Fibroblast of skin of left quadriceps (primary cell): ENCODE data around the gene CD81.
A peak's percentile ranks its signal among the peaks of the same experiment; 100 is the strongest.

Experiments
- DNase-seq, 2 experiments: peaks; one replicate each; pipeline ENCODE4 v3.0.0-alpha.2; 2013; ENCODE audit warnings: low read depth in 2 of 2

CD81 gene

DNA sequence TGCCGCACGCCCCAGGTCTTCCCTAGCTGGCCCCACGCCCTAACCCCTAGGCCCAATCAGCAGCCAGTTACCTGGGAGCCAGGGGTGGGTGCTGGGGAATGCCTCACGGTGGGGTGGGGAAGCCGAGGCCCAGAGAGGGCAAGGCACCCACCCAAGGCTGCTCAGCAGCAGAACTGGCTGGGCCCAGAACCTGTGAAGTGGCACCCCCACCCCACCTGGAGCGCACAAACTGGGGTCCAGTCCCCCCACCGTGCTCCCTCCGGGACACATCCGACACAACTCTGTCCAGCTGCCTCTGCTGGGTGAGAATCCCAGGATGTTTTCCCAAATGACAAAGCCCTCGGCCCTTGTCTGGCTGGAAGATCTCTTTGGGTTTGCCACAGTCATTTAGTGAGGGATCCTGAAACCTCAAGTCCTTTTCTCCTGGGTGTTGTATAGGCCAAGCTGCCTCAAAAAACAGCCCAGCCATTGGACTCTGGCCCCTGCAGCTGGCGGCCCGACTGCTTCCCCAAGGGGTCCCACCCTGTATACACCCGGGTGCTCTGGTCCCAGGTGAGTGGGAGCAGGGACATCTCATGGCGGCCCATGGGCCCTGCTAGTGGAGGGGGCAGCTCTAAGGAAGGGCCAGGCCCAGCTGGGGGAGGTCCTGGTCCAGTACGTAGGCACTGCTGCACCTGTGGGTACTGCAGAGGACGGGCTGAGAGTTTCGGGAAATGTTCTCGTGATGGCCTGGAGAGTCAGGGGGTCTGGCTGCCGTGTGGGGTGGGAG is 44.3 kb downstream of the CD81 start:
- DNase-seq, result no peak

DNA sequence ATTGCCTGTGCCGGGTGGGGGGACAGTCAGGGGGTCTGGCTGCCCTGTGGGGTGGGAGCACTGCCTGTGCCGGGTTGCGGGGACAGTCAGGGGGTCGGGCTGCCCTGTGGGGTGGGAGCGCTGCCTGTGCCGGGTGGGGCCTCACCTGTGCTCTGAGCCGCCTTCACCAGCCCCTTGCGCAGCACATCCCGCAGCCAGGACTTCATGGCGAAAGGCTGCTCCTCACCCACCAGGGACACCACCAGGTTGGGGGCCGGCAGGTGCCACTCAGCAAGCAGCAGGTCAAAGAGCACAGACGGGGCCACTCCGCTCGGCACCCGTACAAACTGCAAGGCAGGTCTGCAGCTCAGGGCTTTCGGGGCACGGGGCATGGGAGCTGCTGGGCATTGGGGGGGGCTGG is 44.9 kb downstream of the CD81 start:
- no peak for DNase-seq

GRCh38 chr11:2422461-2423156 is 45.5 kb downstream of the CD81 start:
- DNase-seq, result no peak

DNA sequence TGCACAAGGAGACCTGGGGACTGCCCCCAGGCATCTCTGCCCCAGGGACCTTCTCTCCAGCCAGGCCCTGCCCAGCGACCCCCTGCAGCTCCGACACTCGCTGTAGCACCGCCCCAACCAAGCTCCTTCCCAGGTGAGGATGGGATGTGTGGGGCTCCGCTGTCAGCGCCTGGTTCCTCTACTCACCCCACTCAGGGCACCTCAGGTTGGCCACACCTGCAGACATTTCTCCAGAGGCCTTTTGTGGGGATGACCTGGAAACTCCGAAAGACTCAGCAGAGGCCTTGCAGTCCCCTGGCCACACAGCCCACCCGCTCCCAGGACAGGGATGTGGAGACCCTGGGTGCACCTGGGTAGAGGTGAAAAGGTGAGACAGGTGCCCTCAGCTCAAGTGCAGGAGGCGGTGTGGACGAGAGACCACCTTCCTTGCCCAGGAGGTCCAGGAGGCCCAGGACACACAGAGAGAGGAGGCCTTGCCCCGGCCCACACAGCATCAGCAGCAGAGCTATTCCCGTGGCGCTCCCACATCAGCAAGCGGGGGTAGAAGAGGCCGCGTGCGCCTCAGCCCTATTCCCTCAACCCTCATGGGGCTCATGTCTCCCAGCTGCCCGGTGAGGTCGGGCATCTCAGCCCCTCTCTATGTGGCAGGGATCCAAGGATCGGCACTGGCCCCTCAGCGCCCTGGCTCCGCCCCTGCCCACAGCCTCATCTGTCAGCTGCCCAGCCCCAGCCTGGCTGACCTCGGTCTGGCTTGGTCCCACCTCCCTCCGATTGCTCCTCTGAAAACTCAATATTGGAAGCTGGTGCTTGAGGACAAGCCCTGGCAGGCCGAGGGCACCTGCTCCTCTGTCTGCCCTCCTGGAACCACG is 46.3 kb downstream of the CD81 start:
- DNase-seq, result no peak

DNA sequence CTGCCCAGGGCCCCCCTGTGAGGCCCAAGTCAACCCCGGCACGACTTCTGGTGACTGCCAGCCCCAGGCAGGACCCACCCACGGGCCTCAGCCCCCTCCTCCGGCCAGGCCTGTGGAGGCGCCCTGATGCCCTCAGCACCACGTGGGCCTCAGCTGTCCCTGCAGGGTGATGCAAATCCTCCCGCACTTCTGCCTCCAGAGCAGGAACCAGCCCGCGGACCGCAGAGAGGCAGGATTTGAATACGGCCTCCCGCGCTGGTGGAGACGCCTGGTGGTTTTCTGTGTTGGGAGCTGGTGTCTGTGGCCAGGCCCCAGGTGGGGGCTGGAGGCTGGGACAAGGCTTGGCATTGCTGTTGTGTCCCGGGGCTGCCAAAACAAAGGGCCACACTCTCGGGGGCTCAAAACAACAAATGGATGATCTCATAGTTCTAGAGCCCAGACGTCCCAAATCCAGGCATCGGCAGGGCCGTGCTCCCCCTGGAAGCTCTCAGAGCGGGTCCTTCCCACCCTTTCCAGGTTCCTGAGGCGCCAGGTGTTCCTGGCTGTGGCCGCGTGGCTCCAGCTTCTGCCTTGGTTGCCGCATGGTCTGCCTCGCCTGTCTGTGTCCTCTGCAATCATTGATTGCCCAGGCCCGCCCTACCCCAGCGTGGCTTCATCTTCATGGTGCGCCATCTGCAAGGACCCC is 47.8 kb downstream of the CD81 start:
- DNase-seq, result no peak

DNA sequence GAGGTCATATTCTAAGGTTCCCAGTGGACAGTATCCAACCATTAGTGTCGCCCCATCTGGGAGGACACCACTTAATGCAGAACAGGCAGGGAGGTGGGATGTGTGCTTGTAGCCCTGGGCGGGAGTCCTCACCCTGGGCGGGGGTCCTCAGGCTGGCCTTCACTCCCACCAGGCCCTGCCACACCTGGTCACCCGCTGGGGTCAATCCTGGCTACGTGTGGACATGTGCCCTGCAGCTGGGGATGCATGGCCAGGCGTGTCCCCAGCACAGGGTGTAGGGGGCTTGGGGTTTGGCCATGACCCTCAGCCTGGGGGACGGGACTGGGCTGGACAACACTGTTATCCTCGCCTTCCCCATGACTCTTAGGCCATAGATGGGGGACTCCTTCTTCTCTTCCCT is 48.4 kb downstream of the CD81 start:
- no peak for DNase-seq

- no peak for DNase-seq
Measured at GRCh38 chr11:2426221-2426620, 49.1 kb downstream of the CD81 start.

GRCh38 chr11:2426826-2427521 is 49.9 kb downstream of the CD81 start:
- no peak for DNase-seq

DNA sequence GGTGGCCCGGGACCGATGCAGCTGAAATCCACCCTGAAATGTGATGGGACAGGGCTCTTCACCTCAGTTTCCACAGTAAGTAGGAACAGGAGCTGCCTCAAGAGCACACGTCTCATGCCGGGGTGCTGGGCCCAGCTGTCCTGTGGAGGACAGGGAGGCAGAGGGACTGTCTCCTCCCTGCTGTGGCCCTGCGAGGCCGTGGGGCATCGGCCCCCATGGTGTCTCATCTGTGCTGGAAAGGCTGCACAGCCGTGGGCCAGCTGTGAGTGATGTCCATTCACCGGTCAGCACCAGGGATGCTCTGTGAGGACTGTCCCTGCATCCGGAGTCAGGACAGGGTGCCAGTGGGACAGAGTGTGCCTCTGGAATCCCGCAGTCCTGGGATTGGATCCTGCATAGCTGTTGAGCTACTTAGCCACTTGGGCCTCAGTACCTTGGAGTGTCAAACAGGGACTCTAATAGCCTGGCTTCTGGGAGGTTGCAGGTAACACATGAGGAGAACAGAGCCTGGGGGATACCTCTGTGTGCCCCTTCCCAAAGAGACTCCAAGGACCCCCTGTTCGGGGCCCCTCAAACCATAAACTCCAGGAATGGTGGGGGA is 50.7 kb downstream of the CD81 start:
- no peak for DNase-seq

- DNase-seq, result peak; percentile 5 to 6
Measured at GRCh38 chr11:2428322-2428795, 51.2 kb downstream of the CD81 start.

- DNase-seq, result no peak
Measured at GRCh38 chr11:2431395-2431794, 54.3 kb downstream of the CD81 start.

- DNase-seq, result no peak
Measured at GRCh38 chr11:2432171-2432621, 55.1 kb downstream of the CD81 start.

- DNase-seq, result no peak
Measured at GRCh38 chr11:2432628-2433071, 55.5 kb downstream of the CD81 start.

DNA sequence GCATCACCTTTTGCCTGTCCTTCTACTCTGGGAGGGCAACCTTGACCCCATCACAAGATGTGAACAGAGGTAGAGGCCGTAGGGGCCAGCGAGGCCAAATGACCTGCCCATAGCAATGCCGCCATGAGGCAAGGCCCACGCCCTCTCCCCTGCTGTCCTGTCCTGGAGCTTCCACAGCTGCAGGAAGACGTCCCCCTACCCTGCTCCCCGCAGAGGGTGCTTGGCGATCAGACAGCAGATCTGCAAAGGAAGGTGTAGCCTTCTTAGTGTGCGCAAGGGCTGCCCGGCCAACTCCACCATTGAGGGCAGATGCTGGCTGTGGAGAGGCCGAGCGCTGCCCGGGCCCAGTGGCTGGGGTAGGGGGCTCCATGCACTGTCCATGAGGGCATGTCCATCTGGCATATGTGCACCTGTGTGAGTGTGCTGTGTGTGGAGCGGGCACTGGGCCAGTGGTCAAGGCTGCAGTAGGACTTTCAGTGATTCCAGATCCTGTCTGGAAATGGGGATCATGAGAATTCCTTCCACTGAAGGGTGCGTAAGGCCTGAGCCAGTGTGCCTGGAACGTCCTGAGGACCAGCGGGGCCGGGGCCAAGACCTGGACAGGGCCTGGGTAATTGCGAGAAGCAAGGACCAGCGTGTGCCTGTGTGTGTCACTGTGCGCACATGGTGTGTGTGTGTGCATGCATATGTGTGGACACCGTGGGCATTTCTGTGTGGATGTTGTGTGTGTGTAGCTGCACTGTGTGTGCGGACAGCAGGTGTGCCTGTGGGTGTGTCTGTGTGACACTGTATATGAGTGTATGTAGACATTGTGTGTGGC is 56.2 kb downstream of the CD81 start:
- no peak for DNase-seq

GRCh38 chr11:2434008-2434407 is 56.9 kb downstream of the CD81 start:
- no peak for DNase-seq

DNA sequence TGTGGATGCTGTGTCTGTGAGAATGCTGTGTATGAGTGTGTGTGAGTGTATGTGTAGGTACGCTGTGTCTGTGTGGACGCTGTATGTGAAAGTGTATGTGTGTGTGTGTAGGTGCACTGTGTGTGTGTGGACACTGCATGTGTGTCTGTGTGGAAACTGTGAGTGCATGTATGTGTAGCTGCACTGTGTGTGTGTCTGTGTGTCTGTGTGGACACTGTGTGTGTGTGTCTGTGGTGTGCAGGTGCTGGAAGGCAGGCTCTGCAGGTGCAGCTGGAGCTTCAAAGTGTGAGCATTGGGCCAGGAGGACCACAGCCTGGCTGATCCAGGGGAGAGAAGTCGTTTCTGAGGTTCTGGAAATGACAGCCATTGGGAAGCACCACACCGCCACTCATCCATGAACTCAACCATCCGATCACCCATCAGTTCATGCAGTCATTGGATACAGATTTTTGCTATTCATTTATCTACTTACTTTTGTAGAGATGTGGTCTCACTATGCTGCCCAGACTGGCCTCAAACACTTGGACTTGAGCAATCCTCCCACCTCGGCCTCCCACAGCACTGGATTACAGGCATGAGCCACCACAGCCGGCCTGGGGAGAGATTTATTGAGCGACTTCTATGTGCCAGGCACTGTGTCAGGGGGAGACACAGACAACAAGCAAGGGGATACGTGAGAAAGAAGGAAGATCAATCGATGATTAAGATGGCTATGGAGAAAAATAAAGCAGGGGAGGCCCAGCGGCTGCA is 57.6 kb downstream of the CD81 start:
- DNase-seq, result no peak

GRCh38 chr11:2435288-2436012 is 58.3 kb downstream of the CD81 start:
- no peak for DNase-seq

GRCh38 chr11:2436013-2436520 is 59.0 kb downstream of the CD81 start:
- no peak for DNase-seq
